Measurements from ENCODE around the gene RASGRP2.

The RASGRP2 gene

GRCh38 chr11:64692764-64693331 is 51.1 kb downstream of the RASGRP2 start:
- DNase-seq = no peak

GRCh38 chr11:64691543-64691942 is 52.4 kb downstream of the RASGRP2 start:
- no peak for DNase-seq

GRCh38 chr11:64690235-64690634 is 53.7 kb downstream of the RASGRP2 start:
- no peak for DNase-seq

GRCh38 chr11:64688534-64688982 is 55.4 kb downstream of the RASGRP2 start:
- DNase-seq = peak; percentile 95

GRCh38 chr11:64687643-64688533 is 56.1 kb downstream of the RASGRP2 start:
- no peak for DNase-seq

- no peak for DNase-seq
These were observed 56.7 kb downstream of the RASGRP2 start for GRCh38 chr11:64687204-64687603.

- no peak for DNase-seq
These were observed 57.3 kb downstream of the RASGRP2 start for GRCh38 chr11:64686466-64687170.

GRCh38 chr11:64685536-64685935 is 58.4 kb downstream of the RASGRP2 start:
- DNase-seq = no peak

- no peak for DNase-seq
These were observed 59.6 kb downstream of the RASGRP2 start for GRCh38 chr11:64684357-64684756.

GRCh38 chr11:64681171-64681570 is 62.8 kb downstream of the RASGRP2 start:
- no peak for DNase-seq

- no peak for DNase-seq
These were observed 64.1 kb downstream of the RASGRP2 start for GRCh38 chr11:64679846-64680245.

GRCh38 chr11:64677441-64678023 is 66.4 kb downstream of the RASGRP2 start:
- DNase-seq = no peak
